GM06990 (cell line): ENCODE measurements around the gene TOR4A.

ENCODE experiments used
- DNase-seq: peaks from one replicate; pipeline ENCODE4 v3.0.0-alpha.2; 2011; ENCODE audit not compliant: insufficient read length; ENCODE audit errors: extremely low read depth
- H3K27me3 ChIP-seq: replicated peaks from 2 replicates; pipeline ENCODE4 v1.6.0; 2011; ENCODE audit warnings: low read length; ENCODE audit not compliant: control insufficient read depth, insufficient read depth
- H3K36me3 ChIP-seq: 2 replicates; pipeline ENCODE4 v1.5.1; 2011; ENCODE audit warnings: low read length; ENCODE audit not compliant: control insufficient read depth, insufficient read depth
- H3K4me3 ChIP-seq: replicated peaks from 2 replicates; pipeline ENCODE4 v1.5.1; 2011; ENCODE audit warnings: low read depth, mild to moderate bottlenecking, control low read depth, low read length
- CTCF ChIP-seq: IDR thresholded peaks from 2 replicates; pipeline ENCODE4 v1.5.1; 2011; ENCODE audit warnings: low read length, control low read depth, mild to moderate bottlenecking, inconsistent platforms; ENCODE audit not compliant: insufficient read depth, poor library complexity, severe bottlenecking

Gene TOR4A

GRCh38 chr9:137295849-137296669 is 18.5 kb downstream of the TOR4A start:
- no peak for TF ChIP-seq CTCF
- H3K36me3 ChIP-seq, result no peaks in the 10 kb centered on the region
- H3K27me3 ChIP-seq, result no peaks in the 10 kb centered on the region; the same call in 1 of the 2 replicates
- H3K4me3 ChIP-seq, result no peak overlapping the region; the same call in 1 of the 2 replicates
- no peak for DNase-seq

- no peak for TF ChIP-seq CTCF
- Histone ChIP-seq H3K4me3 (no peak overlapping the region), H3K27me3 (no peaks in the 10 kb centered on the region; the same call in 1 of the 2 replicates), H3K36me3 (no peaks in the 10 kb centered on the region)
- DNase-seq, result no peak
Measured at GRCh38 chr9:137296670-137297664, 19.4 kb downstream of the TOR4A start.

GRCh38 chr9:137297966-137298365 is 20.4 kb downstream of the TOR4A start:
- TF ChIP-seq CTCF, result no peak
- no peaks in the 10 kb centered on the region; the same call in 1 of the 2 replicates for H3K27me3 ChIP-seq
- no peaks in the 10 kb centered on the region for H3K36me3 ChIP-seq
- no peak for DNase-seq
- H3K4me3 ChIP-seq, result no peak overlapping the region

GRCh38 chr9:137298401-137299202 is 21.1 kb downstream of the TOR4A start:
- H3K36me3 ChIP-seq, result no peaks in the 10 kb centered on the region
- no peak for DNase-seq
- no peak overlapping the region for H3K4me3 ChIP-seq
- no peaks in the 10 kb centered on the region; the same call in 1 of the 2 replicates for H3K27me3 ChIP-seq
- no peak for TF ChIP-seq CTCF

GRCh38 chr9:137299203-137299565 is 21.7 kb downstream of the TOR4A start:
- Histone ChIP-seq H3K27me3 (no peaks in the 10 kb centered on the region; the same call in 1 of the 2 replicates), H3K36me3 (no peaks in the 10 kb centered on the region), H3K4me3 (no peak overlapping the region)
- TF ChIP-seq CTCF, result no peak
- no peak for DNase-seq
